SKM-1 treated with dmso at 0.1 percent for 144 hours (cell line): Measurements from ENCODE around the gene BNIP5.

Source experiments
- DNase-seq: peaks from one replicate; lab custom pipeline; 2025; ENCODE audit not compliant: unreplicated experiment; lab: John Stamatoyannopoulos, UW

Gene BNIP5

GRCh38 chr6:36269834-36270705 lies 66.6 kb downstream of the BNIP5 start, which contains the start of gene PNPLA1:
Gene PNPLA1, plus strand, starts transcription at chr6:36270060. Its CDS starts 400 bp downstream, at chr6:36270460.
- no peak for DNase-seq

GRCh38 chr6:36268478-36269275 lies 68.0 kb downstream of the BNIP5 start:
- DNase-seq = no peak

GRCh38 chr6:36267731-36268477 lies 68.8 kb downstream of the BNIP5 start:
- no peak for DNase-seq

GRCh38 chr6:36266913-36267644 lies 69.6 kb downstream of the BNIP5 start:
- no peak for DNase-seq
